Ectodermal cell (in vitro differentiated cells): ENCODE results near the gene PRDM1.

ENCODE experiments used
- H3K27ac ChIP-seq: 2 replicates; pipeline ENCODE4 v1.7.0; 2013; ENCODE audit warnings: mild to moderate bottlenecking, low read depth, low read length; ENCODE audit not compliant: insufficient read depth, poor library complexity, severe bottlenecking
- H3K27me3 ChIP-seq: 2 replicates; pipeline ENCODE4 v1.7.0; 2013; ENCODE audit warnings: mild to moderate bottlenecking, low read length; ENCODE audit not compliant: insufficient read depth, control insufficient read depth, poor library complexity, severe bottlenecking
- H3K36me3 ChIP-seq: one replicate; pipeline ENCODE4 v1.7.0; 2013; ENCODE audit warnings: low read length; ENCODE audit not compliant: control insufficient read depth, insufficient read depth
- H3K4me1 ChIP-seq: one replicate; pipeline ENCODE4 v1.7.0; 2013; ENCODE audit warnings: low read length; ENCODE audit not compliant: control insufficient read depth, insufficient read depth
- H3K4me3 ChIP-seq: 2 replicates; pipeline ENCODE4 v1.7.0; 2013; ENCODE audit warnings: low read depth, low read length, control low read depth; ENCODE audit not compliant: insufficient read depth
- H3K9me3 ChIP-seq: 2 replicates; pipeline ENCODE4 v1.7.0; 2013; ENCODE audit warnings: mild to moderate bottlenecking, low read length, moderate library complexity; ENCODE audit not compliant: control insufficient read depth
- WGBS, 2 experiments: methylation state at CpG; one replicate each; pipeline ENCODE4 v1.1.7; 2013; ENCODE audit warnings: missing lambda C conversion rate in 2 of 2; 5-methylcytosine and 5-hydroxymethylcytosine counted together

Gene PRDM1

DNA sequence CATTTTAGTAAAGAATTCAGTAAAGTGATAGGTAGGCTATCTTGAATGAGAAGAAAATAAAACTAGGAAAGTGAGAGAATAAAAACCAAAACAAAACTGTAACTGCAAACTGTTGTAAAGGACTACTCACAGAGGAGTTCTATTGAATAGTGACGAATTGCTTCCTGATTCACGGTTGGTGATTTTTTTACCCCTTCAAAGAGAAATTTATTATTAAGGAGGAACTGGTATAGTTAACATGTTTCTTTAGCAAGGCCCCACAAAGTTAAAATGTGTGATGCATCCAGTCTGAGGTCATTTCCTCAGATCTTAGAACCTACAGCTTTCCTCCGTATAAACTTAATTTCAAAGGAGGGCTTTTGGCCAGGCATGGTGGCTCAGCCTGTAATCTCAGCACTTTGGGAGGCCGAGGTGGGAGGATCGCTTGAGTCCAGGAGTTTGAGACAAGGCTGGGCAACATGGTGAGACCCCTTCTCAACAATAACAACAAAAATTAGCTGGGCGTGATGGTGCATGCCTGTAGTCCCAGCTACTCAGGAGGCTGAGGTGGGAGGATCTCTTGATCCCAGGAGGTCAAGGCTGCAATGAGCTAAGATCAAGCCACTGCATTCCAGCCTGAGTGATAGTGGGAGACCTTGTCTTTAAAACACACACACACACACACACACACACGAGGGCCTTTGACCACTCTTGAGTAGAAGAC is 8.3 kb downstream of the PRDM1 start:
- WGBS, 2 experiments, result 87 to 90% methylated on average over 6 to 7 of the region's 7 CpGs
- Histone ChIP-seq H3K36me3 (no peaks in the 10 kb centered on the region), H3K27me3 (peaks cover 23% of the 10 kb centered on the region), H3K4me1 (peaks cover 19% of the 10 kb centered on the region), H3K4me3 (no peak overlapping the region), H3K27ac (no peak overlapping the region), H3K9me3 (no peaks in the 10 kb centered on the region)

DNA sequence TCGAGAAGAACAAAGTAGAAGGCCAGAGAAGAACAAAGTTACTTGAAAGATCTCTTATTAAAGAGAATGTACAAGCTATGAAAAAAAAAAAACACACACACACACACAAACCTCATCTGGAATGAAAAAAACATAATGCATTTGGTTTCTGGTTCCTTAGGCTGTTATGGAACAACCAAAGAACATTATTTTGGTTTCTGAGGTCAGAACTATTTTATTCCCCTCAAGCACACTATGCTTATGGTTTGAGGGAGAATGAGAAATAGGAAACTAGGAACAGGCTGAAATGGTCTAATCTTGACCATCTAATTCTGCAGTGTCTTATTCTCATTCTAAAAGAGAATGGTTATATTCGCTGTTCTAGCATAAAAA is 8.8 kb downstream of the PRDM1 start:
- Histone ChIP-seq H3K4me1 (peaks cover 19% of the 10 kb centered on the region), H3K9me3 (no peaks in the 10 kb centered on the region), H3K4me3 (no peak overlapping the region), H3K36me3 (no peaks in the 10 kb centered on the region), H3K27me3 (peaks cover 28% of the 10 kb centered on the region), H3K27ac (no peak overlapping the region)
- 100% methylated on average over 1 of the region's 2 CpGs for WGBS, 2 experiments

DNA sequence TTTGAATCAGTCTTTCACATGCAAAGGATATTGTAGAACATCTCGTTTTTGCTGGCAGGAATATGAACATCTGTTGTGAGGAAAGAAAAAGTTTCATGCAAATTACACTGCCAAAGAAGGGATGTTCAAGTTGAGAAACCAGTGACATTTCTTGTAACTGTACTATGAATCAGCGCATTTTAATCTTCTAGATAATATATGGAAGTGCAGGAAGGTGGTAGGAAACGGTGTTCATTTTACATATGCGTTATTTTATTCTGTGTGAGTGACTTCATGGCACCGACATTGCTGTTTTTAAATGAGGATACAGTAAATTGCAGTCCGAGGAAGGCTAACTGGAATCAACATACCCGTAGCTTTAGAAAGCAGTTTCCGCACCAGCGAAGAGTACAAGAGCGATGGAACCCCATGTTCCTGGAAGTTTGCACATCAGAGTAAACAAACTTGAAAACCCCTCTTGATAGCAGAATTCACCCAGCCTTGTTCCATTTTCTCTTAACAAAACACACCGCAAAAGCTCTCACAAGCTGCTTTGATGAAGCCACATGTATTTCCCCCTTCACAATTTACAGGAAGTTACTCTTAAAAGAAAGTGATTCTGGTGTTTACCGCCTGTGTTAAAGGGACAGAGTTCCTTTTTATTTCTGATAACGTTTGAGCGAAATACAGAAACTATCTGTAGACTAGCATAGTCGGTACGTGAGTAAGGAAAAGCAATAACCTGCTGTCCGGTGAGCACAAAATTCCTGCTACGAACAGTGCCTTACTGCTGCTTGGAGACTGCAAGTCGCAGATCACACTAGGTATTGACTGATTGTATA is 11.5 kb downstream of the PRDM1 start:
- no peak overlapping the region for H3K4me3 ChIP-seq
- H3K27ac ChIP-seq, result no peak overlapping the region
- peaks cover 19% of the 10 kb centered on the region for H3K4me1 ChIP-seq
- WGBS, 2 experiments, result 47 to 51% methylated on average over 19 of the region's 19 CpGs
- no peaks in the 10 kb centered on the region for H3K36me3 ChIP-seq
- peaks cover 28% of the 10 kb centered on the region for H3K27me3 ChIP-seq
- no peaks in the 10 kb centered on the region for H3K9me3 ChIP-seq

DNA sequence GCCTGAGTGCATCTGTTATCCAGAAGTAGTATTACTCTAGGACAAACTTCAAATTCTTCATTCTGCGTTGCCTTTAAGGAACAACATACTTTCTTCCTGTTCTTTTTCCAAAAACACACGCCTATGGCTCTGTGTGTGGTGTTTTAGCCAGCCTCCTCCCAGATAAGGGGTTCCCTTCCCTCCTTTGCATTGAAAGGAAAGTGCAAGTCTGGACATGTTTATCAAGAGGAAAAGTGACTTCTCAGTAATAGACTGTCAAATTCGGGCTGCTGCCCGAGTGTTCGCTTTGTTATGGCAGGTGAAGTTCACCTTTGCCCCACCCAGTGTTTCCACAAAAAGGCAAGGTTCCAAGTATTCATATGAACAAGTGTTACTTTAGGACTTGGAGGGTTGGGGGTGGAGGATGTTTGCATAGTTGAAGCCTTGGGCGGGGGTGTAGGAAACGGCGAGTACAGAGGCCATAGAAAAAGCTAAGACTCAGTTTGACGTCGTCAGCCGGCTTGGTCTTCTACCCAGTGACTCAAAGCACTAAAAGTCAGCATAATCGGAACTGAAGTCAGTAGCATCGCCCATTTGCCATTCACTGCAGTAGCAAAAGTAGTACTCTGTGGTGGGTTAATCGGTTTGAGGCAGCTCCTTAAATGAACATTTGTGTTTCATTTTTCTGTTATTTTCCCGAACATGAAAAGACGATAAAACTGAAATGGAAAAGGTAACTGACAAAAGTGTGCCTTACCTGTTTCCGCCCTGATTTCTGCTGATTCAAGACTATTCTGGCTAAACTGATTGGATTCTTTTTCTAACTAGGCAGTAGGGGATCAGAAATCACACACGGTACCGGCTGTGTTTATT is 12.5 kb downstream of the PRDM1 start:
- WGBS, 2 experiments, result 39 to 43% methylated on average over 19 of the region's 19 CpGs
- H3K4me1 ChIP-seq, result peaks cover 19% of the 10 kb centered on the region
- H3K27me3 ChIP-seq, result peaks cover 28% of the 10 kb centered on the region
- no peaks in the 10 kb centered on the region for H3K9me3 ChIP-seq
- H3K27ac ChIP-seq, result no peak overlapping the region
- H3K4me3 ChIP-seq, result no peak overlapping the region
- no peaks in the 10 kb centered on the region for H3K36me3 ChIP-seq

DNA sequence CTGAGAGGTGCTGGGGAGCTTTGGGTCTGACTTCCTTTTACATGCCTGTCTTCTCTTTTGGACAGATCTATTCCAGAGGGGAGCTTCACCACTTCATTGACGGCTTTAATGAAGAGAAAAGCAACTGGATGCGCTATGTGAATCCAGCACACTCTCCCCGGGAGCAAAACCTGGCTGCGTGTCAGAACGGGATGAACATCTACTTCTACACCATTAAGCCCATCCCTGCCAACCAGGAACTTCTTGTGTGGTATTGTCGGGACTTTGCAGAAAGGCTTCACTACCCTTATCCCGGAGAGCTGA is 13.1 kb downstream of the PRDM1 start:
- H3K4me1 ChIP-seq, result peaks cover 19% of the 10 kb centered on the region
- H3K4me3 ChIP-seq, result no peak overlapping the region
- H3K27me3 ChIP-seq, result peaks cover 28% of the 10 kb centered on the region
- no peaks in the 10 kb centered on the region for H3K36me3 ChIP-seq
- no peaks in the 10 kb centered on the region for H3K9me3 ChIP-seq
- H3K27ac ChIP-seq, result no peak overlapping the region
- WGBS, 2 experiments, result 72 to 78% methylated on average over 7 of the region's 7 CpGs

DNA sequence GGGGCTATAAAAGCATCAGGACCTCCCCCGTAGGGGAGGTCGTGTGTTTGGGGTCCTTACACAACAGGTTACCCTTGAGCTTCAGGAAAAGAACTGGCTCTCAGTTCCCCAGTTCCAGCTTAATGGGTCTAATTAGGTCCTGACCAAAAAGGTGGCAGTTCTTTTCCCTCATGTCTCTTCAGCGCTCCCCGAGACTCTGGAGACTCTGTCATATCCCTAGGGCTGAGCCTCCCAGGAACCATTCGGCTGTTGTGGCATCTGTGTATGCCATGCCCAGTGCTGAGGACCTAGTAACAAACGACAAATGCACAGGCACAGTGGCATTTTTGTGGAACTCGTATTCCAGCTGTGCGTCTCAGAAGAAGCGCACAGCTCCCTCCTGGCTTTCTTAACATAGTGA is 14.6 kb downstream of the PRDM1 start:
- WGBS, 2 experiments, result 93 to 94% methylated on average over 9 of the region's 9 CpGs
- Histone ChIP-seq H3K27ac (no peak overlapping the region), H3K4me3 (no peak overlapping the region), H3K9me3 (no peaks in the 10 kb centered on the region), H3K27me3 (peaks cover 28% of the 10 kb centered on the region), H3K4me1 (peaks cover 19% of the 10 kb centered on the region), H3K36me3 (no peaks in the 10 kb centered on the region)

DNA sequence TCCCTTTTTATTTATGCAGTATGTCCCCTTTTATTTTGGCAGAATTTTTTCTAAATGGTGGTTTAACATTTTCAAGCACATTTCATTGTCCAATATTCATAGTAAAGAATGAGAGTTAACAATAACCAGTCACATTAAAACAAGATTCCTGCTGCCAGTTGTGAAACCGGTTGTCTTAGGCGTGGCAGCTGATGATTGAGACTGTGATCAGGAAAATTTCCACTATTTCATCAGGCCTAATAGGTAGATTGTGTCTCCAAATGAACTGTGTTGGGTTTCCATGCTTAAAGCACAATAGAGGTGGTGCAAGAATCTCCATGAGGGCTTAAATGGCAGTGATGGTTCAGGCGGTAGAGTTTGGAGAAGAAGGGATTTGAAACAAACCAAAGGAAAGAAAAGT is 15.3 kb downstream of the PRDM1 start:
- WGBS, 2 experiments, result 97 to 100% methylated on average over 3 of the region's 3 CpGs
- Histone ChIP-seq H3K36me3 (no peaks in the 10 kb centered on the region), H3K4me1 (peaks cover 19% of the 10 kb centered on the region), H3K27ac (no peak overlapping the region), H3K9me3 (no peaks in the 10 kb centered on the region), H3K27me3 (peaks cover 28% of the 10 kb centered on the region), H3K4me3 (no peak overlapping the region)

DNA sequence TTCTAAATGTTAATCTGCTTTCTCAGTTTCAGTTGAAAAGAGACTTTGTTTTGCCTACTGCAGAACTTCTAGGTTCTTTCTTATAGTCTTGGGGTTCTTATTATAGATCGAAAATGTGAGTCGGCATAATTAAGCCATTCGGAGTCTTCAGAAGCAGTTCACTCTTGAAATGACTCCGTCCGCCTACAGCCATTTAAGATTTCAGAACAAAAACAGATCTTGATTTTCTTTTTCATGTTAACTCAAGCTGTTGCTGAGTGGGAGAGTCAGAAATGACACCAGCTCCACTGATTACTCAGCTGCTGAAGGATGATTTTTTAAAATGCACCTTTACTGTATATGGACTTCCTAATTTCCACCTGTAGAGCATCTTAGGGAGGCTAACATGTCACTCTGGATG is 15.9 kb downstream of the PRDM1 start:
- WGBS, 2 experiments, result 90 to 98% methylated on average over 5 of the region's 5 CpGs
- Histone ChIP-seq H3K27ac (no peak overlapping the region), H3K27me3 (peaks cover 28% of the 10 kb centered on the region), H3K36me3 (no peaks in the 10 kb centered on the region), H3K9me3 (no peaks in the 10 kb centered on the region), H3K4me1 (peaks cover 19% of the 10 kb centered on the region), H3K4me3 (no peak overlapping the region)

DNA sequence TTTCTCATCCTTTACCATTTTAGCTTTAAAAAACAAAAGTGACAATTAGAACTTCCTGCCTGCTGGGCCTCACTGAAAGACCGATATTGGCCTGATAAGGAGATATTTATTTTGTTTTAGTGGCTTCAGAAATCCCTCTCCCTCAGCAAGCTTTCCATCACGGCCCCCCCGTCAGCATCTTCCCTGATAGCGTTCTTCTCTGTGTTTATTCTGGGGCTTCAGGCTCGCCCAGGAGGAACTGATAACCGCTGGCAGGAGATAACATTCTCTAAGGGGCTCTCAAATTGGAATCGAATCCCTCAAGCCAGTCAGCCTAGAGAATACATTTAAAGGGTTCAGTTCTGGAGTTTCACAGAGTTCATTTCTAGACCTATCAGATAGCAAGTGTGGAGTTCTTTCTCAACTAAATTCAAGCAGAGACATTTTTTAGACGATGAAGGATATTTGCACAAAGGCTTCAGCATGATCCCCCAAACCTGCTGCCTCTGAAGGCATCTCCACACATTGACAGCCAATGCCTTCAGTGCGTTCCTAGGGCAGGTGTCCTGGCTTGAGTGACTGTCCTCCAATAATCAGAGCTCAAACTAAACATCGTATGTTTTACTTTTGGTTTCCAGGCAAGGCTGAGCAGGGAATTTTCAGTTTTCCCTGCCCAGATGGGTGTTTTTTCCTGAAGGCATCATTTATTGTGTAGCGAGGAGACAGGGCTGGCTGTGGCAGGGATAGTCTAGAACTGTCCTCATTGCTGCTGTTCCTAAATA is 17.0 kb downstream of the PRDM1 start:
- no peak overlapping the region for H3K4me3 ChIP-seq
- H3K27ac ChIP-seq, result no peak overlapping the region
- H3K36me3 ChIP-seq, result no peaks in the 10 kb centered on the region
- H3K9me3 ChIP-seq, result no peaks in the 10 kb centered on the region
- 88 to 90% methylated on average over 10 to 11 of the region's 11 CpGs for WGBS, 2 experiments
- peaks cover 9% of the 10 kb centered on the region for H3K4me1 ChIP-seq
- peaks cover 17% of the 10 kb centered on the region for H3K27me3 ChIP-seq
